HepG2 (cell line): ENCODE measurements around the gene CLIC1. TPM values are rescaled to one million over a fixed set of nuclear protein-coding genes. Genes with fewer than 3 reads are reported as not detected.

Experiments
- ETV5 ChIP-seq: IDR thresholded peaks from 2 replicates; pipeline ENCODE4 v1.6.1; 2018; ENCODE audit warnings: missing biosample characterization, missing genetic modification reagents, inconsistent platforms, borderline replicate concordance
- GATAD2A ChIP-seq: IDR thresholded peaks from 2 replicates; pipeline ENCODE4 v1.6.1; 2016
- GFI1 ChIP-seq: sonication (generic); formaldehyde crosslinking; IDR thresholded peaks from 2 replicates; pipeline ENCODE4 v1.5.0; 2020; ENCODE audit warnings: missing genetic modification reagents, mild to moderate bottlenecking, borderline replicate concordance
- MATR3 ChIP-seq: sonication (generic); formaldehyde crosslinking; IDR thresholded peaks from 2 replicates; pipeline ENCODE4 v1.4.0; 2020; ENCODE audit warnings: missing genetic modification reagents
- SP4 ChIP-seq: sonication (generic); formaldehyde crosslinking; IDR thresholded peaks from 2 replicates; pipeline ENCODE4 v1.8.1; 2023; ENCODE audit warnings: mild to moderate bottlenecking, missing genetic modification reagents
- THAP7 ChIP-seq: sonication (generic); formaldehyde crosslinking; IDR thresholded peaks from 2 replicates; pipeline ENCODE4 v1.8.1; 2023; ENCODE audit warnings: mild to moderate bottlenecking, missing genetic modification reagents
- ZNF296 ChIP-seq: sonication (generic); formaldehyde crosslinking; conservative IDR thresholded peaks from 2 replicates; pipeline ENCODE4 v1.5.0; 2020; ENCODE audit warnings: mild to moderate bottlenecking, missing genetic modification reagents
- ZNF318 ChIP-seq: sonication (generic); formaldehyde crosslinking; IDR thresholded peaks from 2 replicates; pipeline ENCODE4 v1.4.0; 2020; ENCODE audit warnings: mild to moderate bottlenecking, missing genetic modification reagents
- ZNF567 ChIP-seq: sonication (generic); formaldehyde crosslinking; IDR thresholded peaks from 2 replicates; pipeline ENCODE4 v1.8.1; 2023; ENCODE audit warnings: mild to moderate bottlenecking, missing genetic modification reagents, borderline replicate concordance
- ZNF574 ChIP-seq: sonication (generic); formaldehyde crosslinking; IDR thresholded peaks from 2 replicates; pipeline ENCODE4 v1.4.0; 2020; ENCODE audit warnings: missing genetic modification reagents
- ZNF800 ChIP-seq: sonication (generic); formaldehyde crosslinking; IDR thresholded peaks from 2 replicates; pipeline ENCODE4 v1.4.0; 2020; ENCODE audit warnings: missing genetic modification reagents
- polyA plus RNA-seq, 8 experiments: library from polyadenylated mRNA; depleted of rRNA in 3 of 8; stranded (reverse) in 7 of 8; unstranded in 1 of 8; fragments of >200 nt; fragmentation: Illumina TruSeq in 4 of 8; extraction: Trizol in 4 of 8; gene quantifications; 2 replicates each; pipeline versions ENCODE4 v1.2.1 to v1.2.3, GENCODE V29; 2011 to 2016; ENCODE audit warnings: low read depth in 4 of 8, missing spikeins in 1 of 8, mixed read lengths in 1 of 8; ENCODE audit not compliant: insufficient read depth in 1 of 8
- total RNA-seq, 5 experiments: library from RNA; depleted of rRNA; stranded (reverse); fragments of >200 nt; fragmentation: Illumina TruSeq; extraction: Trizol; gene quantifications; 2 replicates each; pipeline ENCODE4 v1.2.3, GENCODE V29; 2016; ENCODE audit warnings: low read depth in 1 of 5

CLIC1 gene
- total and polyA plus RNA-seq, 2 of the 13 experiments (the other 11 are each of a cell fraction or from before 2014, with no cell fraction given): 602 to 891 TPM

- TF ChIP-seq ZNF318 (CRISPR knock-in tag) (0 out of 2 replicates have a peak, but pooled peaks have one; percentile 22), ZNF800 (CRISPR knock-in tag) (0 out of 2 replicates have a peak, but pooled peaks have one; percentile 21), THAP7 (CRISPR knock-in tag) (no peak; the same call in 1 of the 2 replicates), SP4 (CRISPR knock-in tag) (peak; percentile 81), ZNF567 (CRISPR knock-in tag) (no peak), ETV5 (CRISPR knock-in tag) (peak; percentile 94), ZNF574 (peak; percentile 60), ZNF296 (CRISPR knock-in tag) (no peak), MATR3 (CRISPR knock-in tag) (no peak), GATAD2A (CRISPR knock-in tag) (peak; percentile 73), GFI1 (CRISPR knock-in tag) (no peak)
These were observed at the start of gene CLIC1 (continued) for GRCh38 chr6:31736021-31736767.
